ENCODE data around the gene ZNF213.
"Not testable (repeated sequence)": the region's sequence is repeated elsewhere in the genome, so short reads cannot be mapped to it uniquely, and the experiment has no call there.

ZNF213 gene

GRCh38 chr16:3170440-3171180 is 35.8 kb downstream of the ZNF213 start:
- no peak for DNase-seq (ENCODE audit: low spot score)

- peak; percentile 54 for DNase-seq (ENCODE audit: low spot score)
Observed at GRCh38 chr16:3171181-3171854, 36.5 kb downstream of the ZNF213 start.

DNA sequence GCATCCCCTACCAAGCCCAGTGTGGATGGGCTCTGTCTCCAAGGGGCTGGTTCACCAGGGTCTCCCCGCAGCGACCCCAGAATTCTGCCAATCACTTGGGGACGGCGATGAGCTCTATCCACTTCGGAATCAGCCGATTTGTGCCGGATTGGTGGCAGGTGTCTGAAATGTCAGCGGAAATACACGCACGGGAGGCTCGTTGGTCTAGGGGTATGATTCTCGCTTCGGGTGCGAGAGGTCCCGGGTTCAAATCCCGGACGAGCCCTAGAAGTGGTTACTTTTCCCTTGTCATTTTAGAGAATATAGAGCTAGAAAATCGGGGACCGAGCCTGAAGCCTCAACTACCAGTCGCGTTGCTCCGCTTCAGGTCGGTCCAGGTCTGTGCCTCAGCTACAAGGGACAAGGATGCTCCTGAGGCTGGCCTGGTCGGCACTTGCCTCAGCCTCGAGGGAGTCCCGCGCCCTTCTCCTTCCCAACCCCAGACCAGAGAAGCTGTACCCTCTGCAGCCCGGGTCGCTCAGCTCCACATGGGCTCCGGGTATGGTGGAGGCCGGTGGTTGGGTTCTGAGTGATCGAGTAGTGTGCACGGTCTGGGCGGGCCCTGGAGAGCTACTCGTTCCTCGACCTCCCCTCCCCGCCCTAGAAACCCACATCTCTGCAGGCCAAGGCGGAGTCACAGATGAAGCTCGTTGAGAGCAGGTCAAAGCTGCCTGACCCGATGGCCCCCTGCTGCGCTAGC is 37.2 kb downstream of the ZNF213 start:
- peak; percentile 40 for DNase-seq (ENCODE audit: low spot score)

- DNase-seq (ENCODE audit: low spot score), result no peak
Observed at GRCh38 chr16:3173892-3174617, 39.2 kb downstream of the ZNF213 start.

- DNase-seq (ENCODE audit: low spot score), result no peak
Observed at GRCh38 chr16:3174618-3175148, 39.9 kb downstream of the ZNF213 start.

GRCh38 chr16:3175157-3176093 is 40.6 kb downstream of the ZNF213 start:
- DNase-seq (ENCODE audit: low spot score), result no peak

GRCh38 chr16:3179651-3180050 is 44.8 kb downstream of the ZNF213 start:
- DNase-seq (ENCODE audit: low spot score), result no peak

DNA sequence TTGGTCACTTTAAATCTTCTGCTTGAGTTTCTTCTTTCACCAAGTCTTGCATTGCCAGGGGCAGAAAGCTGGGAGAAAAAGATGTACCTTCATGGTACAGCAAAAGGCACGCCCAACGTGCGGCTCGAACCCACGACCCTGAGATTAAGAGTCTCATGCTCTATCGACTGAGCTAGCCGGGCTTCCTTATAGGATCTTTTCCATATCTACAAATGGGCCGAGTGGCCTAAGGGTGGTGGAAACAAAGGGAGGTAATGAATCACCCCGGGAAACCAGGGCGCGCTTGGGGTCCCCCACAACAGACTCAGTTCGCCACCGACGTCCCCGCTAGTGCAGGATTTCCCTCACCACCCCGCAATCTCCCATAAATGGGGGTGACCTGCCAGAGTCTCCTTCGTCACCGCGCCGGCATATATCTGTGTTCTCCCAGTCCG is 45.6 kb downstream of the ZNF213 start:
- DNase-seq (ENCODE audit: low spot score), result no peak

GRCh38 chr16:3182293-3182607 is 47.4 kb downstream of the ZNF213 start:
- DNase-seq (ENCODE audit: low spot score), result not testable (repeated sequence)

DNA sequence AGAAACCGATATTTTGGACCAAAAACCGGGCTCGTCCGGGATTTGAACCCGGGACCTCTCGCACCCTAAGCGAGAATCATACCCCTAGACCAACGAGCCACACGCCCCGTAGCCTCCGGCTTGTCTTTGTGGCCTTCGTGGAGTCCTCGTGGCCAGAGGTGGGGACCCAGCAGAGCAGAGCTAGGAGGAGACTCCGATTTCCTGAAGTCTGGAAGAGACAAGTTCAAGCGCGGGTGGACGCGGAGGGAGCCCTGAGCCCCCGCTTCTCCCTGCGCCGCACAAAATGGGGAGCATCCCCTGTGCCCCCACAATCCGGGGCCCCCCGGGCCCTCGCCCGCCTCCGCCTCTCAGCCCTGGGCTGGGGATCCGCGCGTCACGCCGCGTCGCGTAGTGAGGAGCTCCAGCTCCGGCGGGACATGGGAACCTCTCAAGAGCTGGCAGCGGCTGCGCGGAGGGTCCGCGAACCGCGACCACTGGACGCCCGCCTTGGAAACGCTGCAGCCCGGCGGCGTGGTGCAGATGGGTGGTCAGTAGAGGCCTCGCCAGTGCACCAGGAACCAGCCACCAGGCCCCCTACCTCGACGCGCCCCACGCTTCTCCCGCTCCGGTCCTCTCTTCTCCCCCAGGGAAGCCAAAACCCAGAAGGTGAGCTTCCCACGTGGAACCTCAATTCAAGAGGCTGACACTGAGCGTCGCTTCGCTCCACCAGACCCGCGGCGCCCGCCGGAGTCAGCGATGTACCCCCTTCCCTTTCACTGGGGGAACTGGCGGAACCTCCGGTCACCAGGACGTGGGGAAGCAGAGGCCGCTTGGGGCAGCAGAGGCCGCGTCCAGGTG is 48.0 kb downstream of the ZNF213 start:
- no peak for DNase-seq (ENCODE audit: low spot score)

DNA sequence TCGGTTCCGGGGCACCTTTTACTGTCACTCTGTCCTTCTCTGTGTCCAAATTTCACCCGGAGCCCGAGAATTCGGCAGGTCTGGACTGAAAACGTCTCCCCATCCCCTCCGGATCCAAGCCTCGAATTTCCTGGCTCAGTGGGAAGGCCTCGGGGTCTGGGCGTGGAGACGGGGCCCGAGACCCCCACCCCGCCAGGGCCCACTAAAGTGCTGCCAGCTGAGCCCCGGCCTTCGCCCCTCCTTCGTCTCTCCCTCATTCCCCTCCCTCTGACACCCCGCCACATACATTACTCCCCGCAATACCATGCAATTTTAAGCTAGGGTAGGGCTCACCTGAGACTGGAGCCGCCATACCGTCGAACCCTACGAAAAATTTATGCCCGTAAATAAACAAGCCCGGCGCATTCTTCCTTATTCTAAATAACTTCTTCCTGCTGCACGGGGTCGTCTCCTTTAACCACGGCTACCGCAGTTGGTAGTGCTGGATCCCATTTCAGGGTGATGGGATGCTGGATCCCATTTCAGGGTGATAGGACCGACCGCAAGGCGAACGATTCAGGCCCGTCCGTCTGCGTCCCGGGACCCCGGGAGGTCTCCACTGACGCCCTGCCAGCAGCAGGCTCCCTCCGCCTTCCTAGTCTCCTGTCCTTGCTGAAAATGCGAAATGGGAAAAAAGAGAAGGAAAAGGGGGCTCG is 48.8 kb downstream of the ZNF213 start:
- DNase-seq (ENCODE audit: low spot score), result no peak

- DNase-seq (ENCODE audit: low spot score), result no peak
Observed at GRCh38 chr16:3186946-3187690, 52.3 kb downstream of the ZNF213 start.

GRCh38 chr16:3187798-3188674 is 53.2 kb downstream of the ZNF213 start, which contains the start of gene OR1F1:
Gene OR1F1, plus strand, starts transcription at chr16:3188204.
- no peak for DNase-seq (ENCODE audit: low spot score)

- no peak for DNase-seq (ENCODE audit: low spot score)
Observed at GRCh38 chr16:3188675-3188924, 53.8 kb downstream of the ZNF213 start.

GRCh38 chr16:3188925-3189825 is 54.3 kb downstream of the ZNF213 start:
- DNase-seq (ENCODE audit: low spot score), result no peak

DNA sequence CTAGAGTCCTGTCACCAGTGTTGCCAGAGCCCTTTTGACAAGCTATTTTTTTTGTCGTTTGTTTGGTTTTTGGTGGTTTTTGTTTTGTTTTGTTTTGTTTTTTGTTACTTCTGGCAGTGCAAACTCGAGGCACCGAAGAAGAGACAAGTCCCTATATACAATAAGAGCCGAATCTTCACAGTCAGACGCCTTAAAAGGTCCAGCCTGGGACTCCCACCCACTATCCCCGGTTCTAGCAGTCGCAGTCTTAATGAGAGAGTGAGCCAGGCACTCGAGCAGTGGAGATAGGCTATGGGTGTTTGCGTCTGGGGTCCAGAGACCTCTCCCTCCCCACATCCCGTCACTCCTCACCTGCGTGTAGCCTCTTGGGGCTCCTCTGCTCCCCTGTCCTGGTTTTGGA is 55.0 kb downstream of the ZNF213 start:
- no peak for DNase-seq (ENCODE audit: low spot score)

GRCh38 chr16:3190949-3191353 is 56.1 kb downstream of the ZNF213 start:
- no peak for DNase-seq (ENCODE audit: low spot score)

All from CD4-positive, alpha-beta T cell treated with Interleukin-15 for 4 hours (primary cell).